ENCODE data around the gene KSR2.
"Not testable (repeated sequence)": the region's sequence is repeated elsewhere in the genome, so short reads cannot be mapped to it uniquely, and the experiment has no call there.

KSR2 gene

GRCh38 chr12:117967043-117967442, 1.7 kb downstream of the KSR2 start:
- no peak for DNase-seq

- no peak for DNase-seq
Observed at GRCh38 chr12:117966511-117966910, 2.3 kb downstream of the KSR2 start.

- DNase-seq: no peak
Observed at GRCh38 chr12:117963836-117964235, 5.0 kb downstream of the KSR2 start.

GRCh38 chr12:117936722-117937484, 31.9 kb downstream of the KSR2 start:
- DNase-seq: no peak

- DNase-seq: no peak
Observed at GRCh38 chr12:117933545-117933944, 35.2 kb downstream of the KSR2 start.

- no peak for DNase-seq
Observed at GRCh38 chr12:117926391-117926899, 42.3 kb downstream of the KSR2 start.

GRCh38 chr12:117921929-117922777, 46.6 kb downstream of the KSR2 start:
- no peak for DNase-seq

DNA sequence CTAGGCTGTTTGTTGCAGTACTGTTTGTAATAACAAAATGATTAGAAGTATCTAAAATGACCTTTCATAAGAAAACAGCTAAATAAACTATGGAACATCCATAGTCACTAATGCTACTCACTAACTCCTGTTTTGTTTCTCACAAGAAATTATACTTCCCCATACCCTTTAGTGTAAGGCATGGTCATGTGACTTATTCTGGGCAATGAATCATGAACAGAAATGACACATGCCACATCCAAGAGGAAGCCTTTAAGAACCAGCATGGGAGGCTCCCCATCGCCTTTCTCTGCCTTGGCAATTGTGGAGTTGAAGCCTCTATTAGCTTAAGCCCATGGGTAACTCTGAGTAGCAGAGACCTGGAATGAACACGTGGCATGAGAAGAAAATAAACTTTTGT, 49.3 kb downstream of the KSR2 start:
- no peak for DNase-seq

DNA sequence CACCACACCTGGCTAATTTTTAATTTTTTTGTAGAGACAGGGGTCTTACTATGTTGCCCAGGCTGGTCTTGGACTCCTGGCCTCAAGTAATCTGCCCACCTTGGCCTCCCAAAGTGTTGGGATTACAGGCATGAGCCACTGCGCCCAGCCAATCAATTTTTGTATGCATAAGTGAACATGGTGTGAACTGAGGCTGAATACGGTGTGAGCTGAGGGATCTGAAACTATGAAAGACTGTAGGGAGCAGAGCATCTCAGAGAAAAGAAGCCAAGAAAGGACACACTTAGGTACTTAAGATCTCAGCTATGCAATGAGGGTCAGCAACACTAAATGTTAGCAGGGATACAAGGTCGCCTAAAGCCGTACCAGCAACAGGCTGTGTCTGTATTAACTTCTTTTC, 54.1 kb downstream of the KSR2 start:
- DNase-seq: no peak

DNA sequence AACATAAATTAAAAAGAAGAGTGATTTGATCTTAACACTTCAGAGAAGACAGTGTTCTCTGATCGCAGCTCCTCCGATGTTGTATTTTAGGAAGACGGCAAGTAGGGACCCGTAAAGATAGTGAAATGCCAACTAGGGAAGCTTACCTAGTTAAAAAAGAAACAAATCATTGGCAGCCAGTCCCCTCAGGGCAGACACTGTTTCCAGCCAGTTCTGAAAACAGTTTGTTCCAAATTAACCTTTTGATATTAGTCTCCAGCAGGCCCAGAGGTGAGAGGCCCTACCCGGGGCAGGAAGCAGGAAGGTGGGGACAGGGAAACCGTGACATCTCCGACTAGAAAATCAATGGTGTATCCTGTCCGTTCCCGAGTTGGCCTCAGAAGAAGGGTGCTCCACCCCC, 56.0 kb downstream of the KSR2 start:
- DNase-seq: no peak

DNA sequence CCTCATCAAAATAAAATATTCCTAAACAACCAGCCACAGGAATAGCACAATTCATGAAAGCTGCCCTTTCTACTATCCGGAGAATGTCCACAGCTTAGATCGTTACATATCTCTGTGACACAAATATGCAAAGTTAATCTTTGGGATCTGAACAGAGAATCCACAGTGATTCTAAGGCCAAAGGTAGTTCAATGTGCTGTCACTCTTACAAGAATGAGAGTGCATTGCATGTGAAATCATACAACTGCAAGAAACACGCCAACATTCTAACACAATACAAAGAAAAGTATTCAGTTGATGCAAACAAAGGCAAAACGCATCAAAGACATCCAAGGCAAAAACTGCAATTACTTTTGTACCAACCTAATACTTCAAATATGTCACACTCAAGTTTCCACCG, 60.4 kb downstream of the KSR2 start:
- DNase-seq: no peak

DNA sequence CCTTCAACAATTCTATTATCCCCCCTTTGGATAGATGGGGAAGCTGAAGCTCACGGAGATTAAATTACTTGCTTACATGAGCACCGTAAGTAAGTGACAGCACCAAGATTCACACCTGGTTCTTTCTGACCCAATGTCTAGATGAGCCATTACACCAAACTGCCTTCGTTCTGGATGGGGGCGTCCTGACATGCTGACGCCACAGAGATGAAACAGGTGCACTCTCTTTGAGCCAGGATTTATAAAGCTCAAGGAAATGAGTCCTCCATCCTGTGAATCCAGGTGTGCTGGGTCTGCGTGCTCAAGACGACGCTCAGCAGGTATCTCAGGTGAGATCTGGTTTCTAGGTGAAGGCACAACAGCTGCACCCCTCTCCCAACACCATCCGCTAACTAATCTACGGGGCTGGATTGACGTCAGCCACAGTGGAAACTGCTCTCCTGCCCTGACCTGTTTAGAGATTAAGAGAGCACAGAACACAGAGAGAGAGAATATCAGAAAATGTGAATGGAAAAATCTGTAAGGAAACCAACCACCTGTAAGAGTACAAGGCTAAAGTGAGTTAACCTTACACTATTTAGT, 61.6 kb downstream of the KSR2 start:
- DNase-seq: no peak

- DNase-seq: no peak
Observed at GRCh38 chr12:117904051-117904450, 64.7 kb downstream of the KSR2 start.

DNA sequence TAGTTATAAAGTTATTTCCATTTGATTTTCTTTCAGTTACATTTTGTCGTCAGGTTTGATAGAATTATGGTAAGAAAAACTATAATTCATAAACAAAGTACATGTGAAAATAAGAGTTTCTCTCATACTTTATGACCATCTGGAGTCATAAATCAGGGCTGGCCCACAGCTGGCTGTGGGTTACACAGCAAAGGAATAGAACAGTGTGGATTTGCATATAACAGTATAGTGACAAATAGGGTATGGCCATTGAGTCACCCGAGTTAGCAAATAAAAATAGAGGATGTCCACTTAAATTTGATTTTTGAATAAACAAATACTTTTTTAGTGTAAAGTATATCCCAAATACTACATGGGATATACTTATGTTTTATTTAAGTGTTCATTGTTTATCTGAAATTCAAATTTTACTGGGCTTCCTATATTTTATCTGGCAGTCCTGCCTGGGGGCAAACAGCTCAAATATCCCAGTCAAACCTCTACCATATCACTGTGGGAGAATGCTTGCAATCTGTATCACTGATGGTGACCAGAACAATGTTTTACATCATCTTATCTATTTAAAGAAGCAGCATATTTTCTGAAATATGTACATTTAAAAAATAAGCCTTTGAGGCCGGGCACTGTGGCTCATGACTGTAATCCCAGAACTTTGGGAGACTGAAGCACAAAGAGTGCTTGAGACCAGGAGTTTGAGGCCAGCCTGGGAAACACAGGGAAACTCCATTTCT, 65.5 kb downstream of the KSR2 start:
- no peak for DNase-seq

DNA sequence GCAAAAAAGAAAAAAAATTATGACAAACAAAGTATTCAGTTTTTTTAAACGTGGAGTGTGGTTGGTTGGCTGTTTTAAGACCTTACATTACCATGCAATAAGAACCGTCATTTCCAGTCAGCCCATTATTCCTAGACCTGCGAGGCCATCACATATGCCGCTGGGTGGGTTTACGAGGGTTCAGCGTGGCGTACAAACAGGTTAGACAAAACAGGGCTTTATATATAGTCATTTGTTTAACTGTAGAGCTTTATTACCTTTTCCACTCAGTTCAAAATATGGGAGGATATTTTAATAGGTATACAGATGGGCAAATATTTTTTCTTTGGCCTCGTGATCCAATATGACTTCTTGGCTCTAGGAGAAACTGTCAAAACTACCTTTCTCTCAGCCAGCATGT, 67.2 kb downstream of the KSR2 start:
- DNase-seq: no peak

DNA sequence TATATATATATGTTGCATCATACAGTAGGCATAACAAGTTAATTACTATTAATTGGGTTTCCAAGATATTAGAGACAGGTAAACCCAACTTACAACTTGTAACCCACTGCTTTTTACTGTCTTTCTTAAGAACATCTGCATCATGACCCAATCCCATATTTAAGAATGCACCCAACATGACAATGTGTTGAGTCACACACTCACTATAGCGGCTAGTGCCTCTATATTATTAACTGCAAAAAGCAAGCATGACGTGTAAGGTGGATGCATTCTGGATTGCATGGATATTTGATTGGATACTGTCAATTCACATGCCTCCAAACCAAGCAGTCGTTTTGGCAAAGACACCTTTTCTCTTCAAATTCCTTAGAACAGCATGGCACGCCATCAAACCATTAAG, 68.2 kb downstream of the KSR2 start:
- no peak for DNase-seq

GRCh38 chr12:117897372-117898161, 71.2 kb downstream of the KSR2 start:
- DNase-seq: no peak

GRCh38 chr12:117896009-117896408, 72.8 kb downstream of the KSR2 start:
- no peak for DNase-seq

DNA sequence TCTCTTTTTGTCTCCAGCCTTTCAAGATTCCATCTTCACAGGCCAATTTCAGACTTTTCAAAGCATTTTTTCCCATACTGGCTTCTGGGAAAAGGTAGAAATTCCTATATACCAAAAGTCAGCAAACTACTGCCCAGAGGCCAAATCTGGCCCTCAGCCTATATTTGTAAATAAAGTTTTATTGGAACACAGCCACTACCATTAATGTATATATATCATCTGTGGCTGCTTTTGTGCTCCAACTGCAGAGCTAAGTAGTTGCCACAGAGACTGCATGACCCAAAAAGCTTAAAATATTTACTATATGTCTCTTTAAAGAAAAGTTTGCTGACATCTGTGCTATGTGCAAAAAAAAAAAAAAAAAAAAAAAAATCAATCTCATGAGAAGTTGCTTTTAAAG, 76.3 kb downstream of the KSR2 start:
- no peak for DNase-seq

DNA sequence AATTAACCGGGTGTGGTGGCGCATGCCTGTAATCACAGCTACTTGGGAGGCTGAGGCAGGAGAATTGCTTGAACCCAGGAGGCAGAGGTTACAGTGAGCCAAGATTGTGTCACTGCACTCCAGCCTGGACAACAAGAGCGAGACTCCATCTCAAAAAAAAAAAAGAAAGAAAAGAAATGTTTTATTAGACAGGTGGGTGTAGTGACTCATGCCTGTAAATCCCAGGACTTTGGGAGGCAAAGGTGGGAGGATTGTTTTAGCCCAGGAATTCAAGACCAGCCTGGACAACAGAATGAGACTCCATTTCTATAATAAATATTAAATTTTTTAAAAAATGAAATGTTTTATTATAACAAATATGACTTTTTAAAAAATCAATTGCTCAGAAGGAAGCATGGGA, 77.5 kb downstream of the KSR2 start:
- DNase-seq: not testable (repeated sequence)

- no peak for DNase-seq
Observed at GRCh38 chr12:117890644-117891043, 78.1 kb downstream of the KSR2 start.

DNA sequence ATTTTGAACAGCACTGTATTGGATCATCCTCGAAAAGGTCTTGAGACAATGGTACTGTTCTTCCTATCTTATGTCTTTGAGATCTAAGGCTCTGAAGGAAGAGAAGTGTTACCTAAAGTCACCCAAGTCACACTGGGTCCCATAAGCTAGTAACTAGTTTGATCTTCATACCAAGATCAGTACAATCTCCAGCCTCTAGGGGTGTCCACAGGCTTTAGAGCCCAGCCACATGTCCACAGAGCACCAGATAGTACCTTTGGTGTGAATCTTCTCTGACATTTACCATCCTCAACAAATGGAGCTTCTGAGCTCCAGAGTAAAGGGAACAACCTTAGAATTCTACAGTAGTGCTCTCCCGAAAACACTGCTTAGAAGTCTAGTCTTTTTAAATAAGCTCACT, 78.7 kb downstream of the KSR2 start:
- no peak for DNase-seq
